Fibroblast of skin of right biceps (primary cell): ENCODE results near the gene SHANK2.

Experiments
- DNase-seq: peaks from one replicate; pipeline ENCODE4 v3.0.0-alpha.2; 2013

The SHANK2 gene

DNA sequence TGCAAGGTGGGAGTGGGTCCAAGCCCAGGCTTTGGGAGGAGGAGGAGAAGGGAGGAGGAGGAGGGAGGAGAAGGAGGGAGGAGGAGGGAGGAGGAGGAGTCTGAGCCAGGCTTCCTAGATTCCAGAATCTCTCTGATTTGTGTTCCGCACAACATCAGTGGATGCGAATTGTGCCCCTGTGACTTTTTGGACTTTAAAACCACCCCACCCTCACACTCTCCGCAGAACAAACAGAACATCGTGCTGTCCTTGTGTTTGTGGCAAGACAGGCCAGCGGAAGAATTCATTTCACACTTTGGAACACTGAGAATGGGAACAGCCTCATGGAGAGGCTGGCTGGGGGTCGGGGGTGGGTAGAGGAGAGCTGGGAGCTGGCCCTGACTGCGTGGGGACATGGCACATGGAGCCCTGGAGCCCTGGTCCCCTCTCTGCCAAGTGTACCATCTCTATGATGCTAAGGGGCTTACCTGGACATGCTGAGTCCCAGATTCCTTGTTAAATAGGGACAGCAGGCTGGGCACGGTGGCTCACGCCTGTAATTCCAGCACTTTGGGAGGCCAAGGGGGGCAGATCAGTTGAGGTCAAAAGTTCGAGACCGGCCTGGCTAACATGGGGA lies 16.4 kb upstream of the SHANK2 start:
- no peak for DNase-seq

DNA sequence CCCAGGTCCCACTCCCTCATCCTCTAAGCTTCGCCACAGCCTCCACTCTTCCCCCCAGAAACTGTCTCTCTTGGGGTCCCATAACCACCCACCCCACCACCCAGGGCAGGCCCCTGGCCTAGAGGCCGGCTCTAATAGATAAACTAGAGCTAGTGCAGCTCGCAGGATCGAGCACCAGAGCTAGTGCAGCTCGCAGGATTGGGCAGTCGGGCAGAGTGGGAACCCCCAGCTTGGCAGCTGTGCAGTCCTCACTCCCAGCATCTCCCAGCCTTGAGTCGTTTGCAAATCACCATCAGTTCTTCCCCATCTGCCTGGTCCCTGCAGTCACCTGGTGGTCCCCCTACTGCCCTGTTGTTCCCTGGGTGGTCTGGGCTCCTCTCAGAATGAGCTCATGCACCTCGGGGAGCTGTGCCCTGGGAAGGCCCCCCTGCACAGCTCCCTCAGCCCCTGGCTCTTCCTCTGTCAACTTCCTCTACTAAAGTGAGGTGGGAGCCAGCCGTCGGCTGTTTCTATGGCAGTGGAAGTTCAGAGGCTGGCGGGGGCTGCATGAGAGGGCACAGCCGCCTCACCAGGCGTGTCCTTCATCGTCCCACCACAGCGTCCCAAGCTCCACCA lies 15.5 kb upstream of the SHANK2 start:
- DNase-seq: no peak

DNA sequence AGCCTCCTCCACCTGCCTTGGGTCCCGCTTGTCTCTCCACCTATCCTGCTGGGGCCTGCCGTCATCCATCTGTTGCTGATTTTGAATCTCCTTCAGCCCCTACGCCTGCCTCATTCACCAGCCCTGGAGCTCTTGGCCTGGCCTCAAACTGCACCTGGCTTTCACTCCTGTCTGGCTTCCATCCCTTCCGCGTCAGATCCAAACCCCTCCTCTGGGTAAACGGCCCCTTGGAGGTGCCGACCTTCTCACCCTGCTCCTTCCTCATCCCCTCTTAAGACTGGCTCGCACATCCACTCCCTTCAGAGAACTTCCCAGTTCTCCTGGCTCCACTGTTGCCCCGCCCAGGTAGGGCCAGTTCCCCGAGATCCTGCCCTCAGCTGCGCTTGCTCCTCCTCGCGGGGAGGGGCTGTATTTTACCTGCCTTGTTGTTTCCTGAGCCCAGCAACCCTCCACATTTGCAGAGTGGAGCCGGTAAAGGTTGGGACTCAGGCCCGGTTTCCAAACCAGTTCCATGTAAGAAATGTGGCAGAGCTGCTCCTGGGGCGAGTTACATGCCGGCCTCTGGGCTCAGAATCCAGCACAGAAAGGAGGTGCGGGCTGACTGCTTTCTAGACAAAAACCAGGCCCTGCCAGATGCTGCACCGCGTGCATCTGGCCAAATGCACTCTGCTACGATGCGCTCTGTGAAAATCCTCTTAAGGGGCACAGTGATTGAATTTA lies 13.9 kb upstream of the SHANK2 start:
- no peak for DNase-seq

DNA sequence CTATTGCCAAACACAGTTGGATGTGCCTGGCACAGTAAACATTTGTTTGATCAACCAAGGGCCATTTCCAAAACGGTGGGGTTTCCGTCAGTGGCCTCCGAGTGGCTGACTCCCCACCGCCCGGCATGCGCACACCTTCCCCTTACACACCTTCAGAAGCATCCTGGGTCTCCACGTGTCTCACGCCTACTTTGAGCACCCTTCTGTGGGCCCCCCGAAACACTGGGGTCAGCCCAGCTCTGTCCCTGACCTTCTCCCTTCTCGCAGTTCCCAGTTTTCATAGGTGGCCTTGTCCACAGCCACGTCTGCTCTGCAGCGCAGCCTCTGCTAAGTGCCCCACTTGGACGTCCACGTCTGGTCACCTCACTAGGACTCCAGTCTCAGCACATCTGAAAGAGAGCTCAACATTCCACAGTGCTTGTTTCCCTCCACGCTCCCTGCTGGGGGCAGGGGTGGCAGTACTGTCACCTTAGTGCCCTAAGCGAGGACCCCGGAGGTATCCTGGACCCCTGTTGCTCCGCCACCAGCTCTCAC lies 13.2 kb upstream of the SHANK2 start:
- no peak for DNase-seq

DNA sequence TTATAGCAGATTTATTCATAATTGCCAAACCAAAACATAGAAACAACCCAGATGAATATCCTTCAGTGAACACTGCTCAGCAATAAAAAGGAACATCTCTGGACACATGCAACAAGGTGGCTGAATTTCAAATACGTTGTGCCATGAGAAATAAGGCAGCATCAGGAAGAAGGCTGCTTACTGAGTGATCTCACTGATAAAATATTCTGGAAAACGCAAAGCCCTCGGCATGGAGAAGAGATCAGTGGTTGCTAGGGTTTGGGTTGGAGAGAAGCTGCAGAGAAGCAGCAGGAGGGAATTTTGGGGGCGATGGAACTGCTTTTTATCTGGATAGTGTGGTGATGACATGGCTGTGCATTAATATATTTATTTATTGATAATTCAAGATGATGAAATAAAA lies 11.0 kb upstream of the SHANK2 start:
- peak; percentile 30 for DNase-seq

DNA sequence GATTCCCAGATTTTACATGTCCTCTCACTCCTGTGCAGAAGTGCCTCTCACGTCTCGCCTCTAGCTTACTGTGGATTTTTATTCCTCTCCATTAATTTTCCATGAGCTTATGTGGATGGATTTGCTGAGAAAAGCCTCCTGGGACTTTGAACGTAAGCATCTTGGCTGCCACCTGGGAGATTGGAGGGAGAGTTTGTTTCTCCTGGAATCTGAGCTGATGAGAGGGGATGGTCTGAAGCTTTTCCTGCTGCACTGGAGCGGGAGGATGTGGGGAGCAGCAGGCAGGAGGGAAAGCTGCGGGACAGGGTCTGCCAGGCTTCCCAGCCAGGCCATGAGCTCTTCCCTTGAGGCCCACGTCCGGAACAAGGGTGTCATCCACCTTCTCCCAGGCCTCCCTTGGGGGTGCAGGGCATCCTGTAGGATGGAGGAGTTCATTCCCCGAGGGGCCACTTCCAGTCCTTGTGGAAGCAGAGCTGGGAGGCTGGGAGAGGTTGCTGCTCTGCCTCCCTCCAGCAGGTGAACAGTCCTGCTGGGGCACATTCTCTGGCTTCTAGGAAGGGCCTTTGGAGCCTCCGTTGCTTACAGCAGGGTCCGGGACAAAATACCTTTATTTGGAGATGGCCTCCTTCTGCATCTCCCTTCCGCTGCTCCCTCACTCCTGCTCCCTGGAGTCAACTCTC lies 3.6 kb upstream of the SHANK2 start:
- no peak for DNase-seq

GRCh38 chr11:71255323-71255722 lies 2.9 kb upstream of the SHANK2 start:
- DNase-seq: no peak

DNA sequence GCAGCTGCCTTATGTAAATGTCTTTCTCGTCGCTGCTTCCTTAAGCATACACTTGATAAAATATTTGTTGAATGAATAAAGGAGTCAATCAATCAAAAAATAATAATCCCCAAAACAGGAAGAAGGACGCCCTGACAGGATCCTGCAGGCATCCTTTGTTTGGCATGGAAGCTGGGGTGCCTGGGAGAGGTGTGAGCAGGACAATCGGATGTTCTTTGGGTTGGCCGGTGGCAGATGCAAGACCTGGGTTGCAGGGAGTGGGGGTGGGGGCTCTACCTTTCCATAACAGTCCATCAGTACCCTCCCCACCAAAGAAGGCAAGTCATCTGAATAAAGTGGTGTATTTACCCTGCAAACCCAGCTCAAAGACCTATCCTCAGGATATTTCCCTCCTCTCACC lies 1.4 kb upstream of the SHANK2 start:
- no peak for DNase-seq

DNA sequence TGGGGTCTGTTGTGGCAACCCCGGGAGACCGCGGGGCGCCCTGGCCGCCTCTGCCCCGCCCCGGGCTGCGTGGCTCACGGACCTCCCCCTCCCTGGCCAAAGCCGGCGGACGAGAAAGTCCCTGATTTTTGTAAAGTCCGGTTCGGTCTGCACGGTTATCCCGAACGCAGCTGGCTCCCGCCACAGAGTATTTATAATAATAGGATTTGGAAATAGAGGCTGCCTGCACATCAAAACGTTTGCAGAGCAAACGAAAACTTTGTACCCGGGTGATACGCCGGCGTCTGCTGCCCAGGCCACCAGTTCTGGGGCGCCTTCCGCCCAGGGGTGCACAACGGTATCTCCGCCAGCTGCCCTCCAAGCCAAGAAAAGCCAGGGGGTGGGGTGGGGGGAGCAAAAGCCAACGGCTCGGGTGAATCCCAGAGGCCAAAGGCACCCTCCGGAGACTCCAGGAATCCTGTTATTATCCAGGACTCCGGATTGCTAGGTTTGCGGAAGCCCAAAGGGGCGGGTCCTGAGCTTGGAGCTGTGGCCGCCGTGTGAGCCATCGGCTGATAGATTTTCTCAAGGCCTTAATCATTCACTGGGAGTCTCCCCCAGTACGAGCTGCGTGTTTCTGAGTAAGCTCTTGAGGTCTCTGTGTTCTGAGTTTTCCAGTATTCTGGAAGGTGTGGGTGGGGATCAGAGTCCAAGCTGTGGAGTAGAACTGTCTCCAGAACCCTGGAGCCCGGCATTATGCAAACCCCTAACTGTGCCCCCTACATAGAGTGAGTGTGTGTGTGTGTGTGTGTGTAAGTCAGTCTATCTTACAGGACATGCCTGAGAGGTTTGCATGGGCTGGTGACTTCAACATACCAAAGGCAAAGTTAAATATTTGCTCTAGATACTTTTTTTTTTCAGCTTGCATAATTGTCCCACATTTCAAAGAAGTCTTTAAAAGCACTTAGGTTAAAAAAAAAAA lies 673 bp upstream of the SHANK2 start:
- peak; percentile 40 for DNase-seq

DNA sequence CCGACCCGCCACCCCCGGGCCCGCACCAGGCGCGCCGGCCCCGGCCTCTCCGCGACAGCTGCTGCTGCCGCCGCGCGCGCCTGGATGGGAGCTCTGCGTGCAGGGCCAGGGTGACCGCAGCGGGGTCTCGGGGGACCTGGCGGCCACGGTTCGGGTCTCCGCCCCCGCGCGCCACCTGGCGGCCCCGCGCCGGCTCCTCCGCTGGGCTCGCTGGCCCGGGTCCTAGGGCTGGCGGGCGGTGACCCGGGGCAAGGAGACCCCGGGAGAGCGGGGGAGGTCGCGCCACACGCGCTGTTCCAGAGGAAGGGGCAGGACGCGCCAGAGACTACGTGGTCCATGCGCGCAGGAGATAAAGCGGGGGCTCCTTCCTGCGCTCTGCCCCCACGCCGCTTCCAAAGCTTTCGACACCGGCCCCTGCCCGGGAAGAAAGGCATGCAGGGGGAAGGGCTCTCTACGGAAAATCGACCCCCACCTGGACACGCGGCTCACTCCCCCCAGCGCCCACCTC lies 562 bp downstream of the SHANK2 start:
- DNase-seq: no peak

GRCh38 chr11:71251151-71251721 lies 1.1 kb downstream of the SHANK2 start:
- no peak for DNase-seq

- no peak for DNase-seq
Measured at GRCh38 chr11:71250523-71251150, 1.7 kb downstream of the SHANK2 start.

- DNase-seq: no peak
Measured at GRCh38 chr11:71249301-71249700, 3.1 kb downstream of the SHANK2 start.

- no peak for DNase-seq
Measured at GRCh38 chr11:71248656-71249055, 3.7 kb downstream of the SHANK2 start.

DNA sequence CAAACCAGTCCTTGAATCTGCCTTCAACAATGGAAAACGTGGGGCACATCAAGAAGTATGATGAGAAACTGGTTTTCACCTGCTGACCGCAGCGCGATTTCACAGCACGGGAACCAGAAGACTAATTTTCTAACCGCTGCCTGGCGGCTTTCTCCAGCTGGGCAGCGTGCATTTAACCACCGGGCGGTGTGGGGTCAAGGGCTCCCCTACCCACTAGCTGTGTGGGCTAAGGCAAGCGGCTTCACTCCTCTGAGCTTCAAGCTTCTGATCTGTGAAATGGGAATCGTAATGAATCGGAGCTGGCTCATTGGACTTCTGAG lies 4.2 kb downstream of the SHANK2 start:
- DNase-seq: no peak

DNA sequence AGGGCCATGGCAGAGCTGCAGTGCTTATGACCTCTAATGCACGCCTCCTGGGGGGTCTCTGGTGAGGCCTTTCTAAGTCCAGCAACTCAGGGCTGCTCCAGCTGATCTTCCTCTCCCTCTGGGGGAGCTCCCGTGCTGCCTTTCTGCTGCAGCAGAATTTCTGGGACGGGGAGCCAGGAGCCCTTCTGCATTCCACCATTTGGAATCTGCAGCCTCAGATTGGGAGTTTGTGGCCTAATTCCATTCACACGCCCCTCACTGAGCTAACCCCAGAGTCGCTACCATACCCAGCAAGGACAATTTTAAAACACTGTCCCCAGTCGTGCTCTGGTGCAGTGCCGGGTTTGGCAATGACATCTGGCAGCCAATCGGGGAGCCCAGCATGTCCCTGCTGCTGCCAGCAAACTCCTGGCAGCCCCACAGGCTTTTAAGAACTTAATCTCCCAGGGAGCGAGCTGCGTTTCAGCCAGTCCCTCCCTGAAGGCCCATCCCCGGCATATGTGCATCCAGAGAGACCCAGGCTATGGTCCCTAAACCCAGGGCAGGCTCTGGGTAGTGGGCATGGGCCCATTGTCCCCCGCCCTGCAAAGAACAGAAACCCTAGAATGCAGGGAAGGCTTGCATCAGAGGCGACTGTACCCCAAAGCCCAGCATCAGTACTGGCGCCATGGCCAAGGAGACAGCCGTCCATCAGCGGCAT lies 4.7 kb downstream of the SHANK2 start:
- DNase-seq: no peak

DNA sequence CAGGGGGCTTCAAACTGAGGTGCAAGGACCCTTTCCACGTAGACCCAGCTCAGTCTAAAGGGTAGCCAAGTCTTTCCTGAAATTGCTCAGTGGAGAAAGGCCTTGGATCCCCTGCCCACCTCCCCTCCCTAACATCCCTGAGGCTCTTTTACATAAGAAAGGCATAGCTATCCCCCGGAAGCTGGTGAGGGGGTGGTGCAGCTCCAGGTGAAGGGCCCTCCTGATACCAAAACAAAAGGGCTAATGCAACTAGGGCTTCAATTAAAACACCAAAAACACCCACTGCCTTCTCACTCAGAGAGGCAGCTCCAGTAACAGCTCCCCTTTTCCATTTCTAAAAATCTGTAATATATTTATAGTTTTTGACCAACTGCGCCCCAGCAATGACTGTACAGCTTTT lies 5.8 kb downstream of the SHANK2 start:
- DNase-seq: no peak

DNA sequence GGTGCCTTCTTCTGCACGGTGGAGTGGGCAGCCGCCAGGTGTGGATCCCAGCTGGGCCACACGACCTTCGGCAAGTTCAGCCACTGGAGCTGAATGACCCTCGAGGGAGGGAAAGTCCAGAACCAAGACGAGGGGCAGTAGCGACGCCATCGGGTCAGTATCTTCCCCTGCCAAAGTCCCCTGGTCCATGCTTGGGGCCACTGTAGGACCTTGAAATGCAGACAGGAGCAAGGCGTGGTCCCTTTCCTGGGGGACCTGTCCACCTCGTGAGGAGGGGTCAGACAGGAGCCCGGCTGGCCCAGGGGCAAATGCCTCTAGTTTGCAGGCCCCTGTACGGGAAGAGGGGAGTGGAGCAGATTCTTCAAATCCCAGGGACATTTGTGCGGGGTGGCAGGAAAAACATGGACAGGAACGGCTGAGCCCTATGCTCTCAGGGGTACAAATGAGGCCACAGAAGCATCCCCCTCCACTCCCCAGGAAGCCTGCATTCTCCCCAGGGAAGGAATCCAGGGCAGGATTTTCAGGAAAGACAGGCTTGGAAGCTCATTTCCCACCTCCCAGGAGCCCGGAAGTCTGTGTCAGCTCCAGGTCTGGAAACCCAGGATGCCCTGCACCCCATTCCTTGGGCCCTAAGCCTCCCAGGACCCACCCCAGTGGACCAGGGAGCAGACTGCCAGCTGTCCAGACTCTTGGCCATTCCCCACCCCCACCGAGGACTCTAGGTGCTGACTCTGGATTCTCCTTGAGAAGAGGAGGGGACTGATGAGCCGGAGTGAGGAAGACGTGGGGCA lies 6.6 kb downstream of the SHANK2 start:
- DNase-seq: no peak

DNA sequence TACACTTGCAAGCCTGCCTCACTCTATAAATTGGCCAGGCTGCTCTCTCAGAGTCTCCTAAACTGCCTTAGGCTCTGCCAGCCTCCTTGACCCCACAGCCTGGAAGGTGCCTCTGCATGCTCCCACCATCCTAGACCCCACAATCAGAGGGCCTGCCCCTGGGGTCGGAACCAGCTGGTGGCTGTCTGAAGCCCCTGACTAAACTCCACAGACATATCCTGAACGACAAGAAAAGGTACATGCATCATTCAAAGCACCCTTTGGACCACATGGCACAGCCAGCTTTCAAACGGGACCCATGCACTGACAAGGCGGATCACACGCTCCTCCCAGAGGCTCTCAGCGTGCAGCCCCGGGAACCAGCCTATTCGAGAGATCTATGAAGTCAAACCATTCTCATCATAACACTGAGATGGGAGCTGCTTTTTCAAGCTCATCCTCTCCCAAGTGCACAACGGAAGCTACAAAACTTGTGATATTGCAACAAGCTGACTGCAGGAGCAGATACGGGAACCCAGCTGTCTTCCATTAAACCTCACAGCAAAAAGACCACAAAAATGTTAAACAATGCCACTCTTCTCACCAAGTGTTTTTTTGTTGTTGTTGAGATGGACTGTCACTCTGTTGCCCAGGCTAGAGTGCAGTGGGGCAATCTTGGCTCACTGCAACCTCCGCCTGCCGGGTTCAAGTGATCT lies 8.1 kb downstream of the SHANK2 start:
- DNase-seq: peak; percentile 50
